Measurements from ENCODE around the gene DOK5.

Gene DOK5

GRCh38 chr20:54601831-54602515, 126.6 kb downstream of the DOK5 start:
- DNase-seq (ENCODE audit: low read depth), result no peak

GRCh38 chr20:54605319-54605718, 129.9 kb downstream of the DOK5 start:
- no peak for TF ChIP-seq CTCF (IDR thresholded peaks at IDR 0.05; ENCODE audit: insufficient read depth, low read depth, low read length, missing control alignments)
- H3K4me3 ChIP-seq (ENCODE audit: low read depth, low read length), result no peak overlapping the region
- no peak for DNase-seq (ENCODE audit: low read depth)

More at GRCh38 chr20:54601831-54602515, 126.6 kb downstream of the DOK5 start:
- TF ChIP-seq CTCF (IDR thresholded peaks at IDR 0.05; ENCODE audit: insufficient read depth, low read depth, low read length, missing control alignments), result no peak
- H3K4me3 ChIP-seq (ENCODE audit: low read depth, low read length), result no peak overlapping the region

GRCh38 chr20:54606380-54606779, 131.0 kb downstream of the DOK5 start:
- no peak overlapping the region for H3K4me3 ChIP-seq (ENCODE audit: low read depth, low read length)
- peak; percentile 33 for DNase-seq (ENCODE audit: low read depth)
- no peak for TF ChIP-seq CTCF (IDR thresholded peaks at IDR 0.05; ENCODE audit: insufficient read depth, low read depth, low read length, missing control alignments)

- no peak for DNase-seq (ENCODE audit: low read depth)
- TF ChIP-seq CTCF (IDR thresholded peaks at IDR 0.05; ENCODE audit: insufficient read depth, low read depth, low read length, missing control alignments), result no peak
These were observed 132.8 kb downstream of the DOK5 start for GRCh38 chr20:54608039-54608745.

GRCh38 chr20:54608943-54609342, 133.6 kb downstream of the DOK5 start:
- no peak for TF ChIP-seq CTCF (IDR thresholded peaks at IDR 0.05; ENCODE audit: insufficient read depth, low read depth, low read length, missing control alignments)
- H3K4me3 ChIP-seq (ENCODE audit: low read depth, low read length), result no peak overlapping the region
- no peak for DNase-seq (ENCODE audit: low read depth)

More at GRCh38 chr20:54608039-54608745, 132.8 kb downstream of the DOK5 start:
- H3K4me3 ChIP-seq (ENCODE audit: low read depth, low read length), result no peak overlapping the region

- H3K4me3 ChIP-seq (ENCODE audit: low read depth, low read length), result no peak overlapping the region
- TF ChIP-seq CTCF (IDR thresholded peaks at IDR 0.05; ENCODE audit: insufficient read depth, low read depth, low read length, missing control alignments), result no peak
- DNase-seq (ENCODE audit: low read depth), result no peak
These were observed 136.5 kb downstream of the DOK5 start for GRCh38 chr20:54611708-54612412.
